CD4-positive, alpha-beta T cell treated with Interleukin-4 for 4 hours (primary cell): ENCODE data around the gene OR6B1.
"Not testable (repeated sequence)": the region's sequence is repeated elsewhere in the genome, so short reads cannot be mapped to it uniquely, and the experiment has no call there.

Experiments used
- DNase-seq: peaks from one replicate; pipeline ENCODE4 v3.0.0-alpha.2; 2020

OR6B1 gene

GRCh38 chr7:144006692-144007042 is 6.5 kb downstream of the OR6B1 start:
- no peak for DNase-seq

GRCh38 chr7:144009361-144009760 is 9.2 kb downstream of the OR6B1 start:
- no peak for DNase-seq

GRCh38 chr7:144010061-144010460 is 9.9 kb downstream of the OR6B1 start:
- not testable (repeated sequence) for DNase-seq

- DNase-seq = not testable (repeated sequence)
Measured at GRCh38 chr7:144010821-144011220, 10.7 kb downstream of the OR6B1 start.

- no peak for DNase-seq
Measured at GRCh38 chr7:144011458-144012230, 11.5 kb downstream of the OR6B1 start.

- DNase-seq = no peak
Measured at GRCh38 chr7:144018065-144018464, 17.9 kb downstream of the OR6B1 start.

GRCh38 chr7:144019457-144019856 is 19.3 kb downstream of the OR6B1 start:
- no peak for DNase-seq

GRCh38 chr7:144020340-144020739 is 20.2 kb downstream of the OR6B1 start:
- DNase-seq = no peak

GRCh38 chr7:144022169-144022568 is 22.0 kb downstream of the OR6B1 start:
- no peak for DNase-seq

GRCh38 chr7:144023171-144023827 is 23.2 kb downstream of the OR6B1 start:
- no peak for DNase-seq

GRCh38 chr7:144024213-144024612 is 24.1 kb downstream of the OR6B1 start:
- no peak for DNase-seq

- DNase-seq = no peak
Measured at GRCh38 chr7:144026203-144026883, 26.2 kb downstream of the OR6B1 start.

- no peak for DNase-seq
Measured at GRCh38 chr7:144027070-144027469, 26.9 kb downstream of the OR6B1 start.

- no peak for DNase-seq
Measured at GRCh38 chr7:144027974-144028373, 27.9 kb downstream of the OR6B1 start.

- DNase-seq = no peak
Measured at GRCh38 chr7:144028547-144028946, 28.4 kb downstream of the OR6B1 start.

GRCh38 chr7:144032516-144032915 is 32.4 kb downstream of the OR6B1 start:
- DNase-seq = no peak

- no peak for DNase-seq
Measured at GRCh38 chr7:144032985-144033709, 33.0 kb downstream of the OR6B1 start.

- no peak for DNase-seq
Measured at GRCh38 chr7:144035385-144035784, 35.3 kb downstream of the OR6B1 start.

GRCh38 chr7:144036302-144036885 is 36.3 kb downstream of the OR6B1 start:
- DNase-seq = no peak

GRCh38 chr7:144037414-144038035 is 37.4 kb downstream of the OR6B1 start:
- no peak for DNase-seq

- no peak for DNase-seq
Measured at GRCh38 chr7:144038887-144039286, 38.8 kb downstream of the OR6B1 start.

GRCh38 chr7:144048648-144049047 is 48.5 kb downstream of the OR6B1 start, which contains the start of gene OR2A5:
OR2A5 (plus strand) TSS chr7:144048948; CDS start chr7:144050402, 1,454 bp downstream.
- DNase-seq = no peak
